Neural progenitor cell (in vitro differentiated cells): ENCODE measurements around the gene ACOT13.
"Not testable (repeated sequence)": the region's sequence is repeated elsewhere in the genome, so short reads cannot be mapped to it uniquely, and the experiment has no call there.

Experiments
- CTCF ChIP-seq: fragments of 200-600 bp; sonication (generic); IDR thresholded peaks from 2 replicates; pipeline ENCODE4 v1.5.1; 2017; ENCODE audit warnings: antibody characterized with exemption, mild to moderate bottlenecking
- EZH2 ChIP-seq: fragments of 200-600 bp; sonication (generic); IDR thresholded peaks from 2 replicates; pipeline ENCODE4 v1.6.1; 2017; ENCODE audit warnings: antibody characterized with exemption, mild to moderate bottlenecking, moderate library complexity

DNA sequence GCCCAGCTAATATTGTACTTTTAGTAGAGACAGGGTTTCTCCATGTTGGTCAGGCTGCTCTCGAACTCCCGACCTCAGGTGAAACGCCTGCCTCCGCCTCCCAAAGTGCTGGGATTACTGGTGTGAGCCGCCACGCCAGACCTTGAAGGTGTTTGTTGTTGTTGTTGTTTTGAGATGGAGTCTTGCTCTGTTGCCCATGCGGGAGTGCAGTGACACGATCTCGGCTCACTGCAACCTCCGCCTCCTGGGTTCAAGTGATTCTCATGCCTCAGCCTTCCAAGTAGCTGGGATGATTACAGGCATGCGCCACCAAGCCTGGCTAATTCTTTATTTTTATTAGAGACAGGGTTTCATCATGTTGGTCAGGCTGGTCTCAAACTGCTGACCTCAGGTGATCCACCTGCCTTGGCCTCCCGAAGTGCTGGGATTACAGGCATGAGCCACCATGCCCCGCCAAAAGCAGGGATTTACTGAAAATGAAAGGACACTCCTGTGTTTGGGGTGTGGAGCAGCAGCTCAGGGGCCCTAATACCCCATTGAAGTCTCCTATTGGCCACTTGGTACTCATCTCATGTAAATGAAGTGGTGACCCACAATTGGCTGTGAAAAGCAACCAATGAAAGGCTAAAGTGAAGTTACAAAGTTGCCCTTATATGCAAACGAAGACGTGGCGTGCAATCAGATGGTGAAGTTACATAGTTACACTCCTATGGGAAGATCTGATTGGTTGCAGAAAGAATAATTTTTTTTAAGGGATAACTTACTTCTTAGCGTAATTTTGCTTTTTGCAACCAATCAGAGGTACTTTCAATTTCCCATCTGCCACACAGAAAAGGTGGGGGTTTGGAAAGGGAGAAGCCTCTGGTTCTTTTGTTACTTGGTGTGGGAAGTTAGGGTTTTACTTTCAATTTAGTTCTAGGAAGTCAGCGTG lies 1.5 kb downstream of the ACOT13 start:
- not testable (repeated sequence) for TF ChIP-seq CTCF, EZH2
